HCT116 (cell line): Measurements from ENCODE around the gene CLIC4. TPM values are rescaled to one million over a fixed set of nuclear protein-coding genes. Genes with fewer than 3 reads are reported as not detected.
"Not testable (repeated sequence)": the region's sequence is repeated elsewhere in the genome, so short reads cannot be mapped to it uniquely, and the experiment has no call there.

Experiments
- ATAC-seq: fragments of 200-7000 bp; cut with Tn5 transposase; 2 replicates; pipeline ENCODE4 v1.9.1; 2020; ENCODE audit warnings: mild to moderate bottlenecking, moderate library complexity
- BruUV-seq: library from RNA; stranded (reverse); fragments of 400-500 nt; replicated peaks from 2 replicates; lab custom pipeline; 2021; lab: Mats Ljungman, UMichigan
- CTCF ChIA-PET: fragments of 300-600 bp; sonication (Branson Sonifier 250); formaldehyde crosslinking; loops from one replicate; lab custom pipeline; 2021; ENCODE audit warnings: antibody characterized with exemption; lab: Charles Lee
- POLR2A ChIA-PET: fragments of 300-600, 350-600 bp; sonication (Branson Sonifier 250); formaldehyde crosslinking; loops from one replicate; lab custom pipeline; 2021; ENCODE audit warnings: antibody characterized with exemption; lab: Charles Lee
- RAD21 ChIA-PET, 2 experiments: fragments of 300-600 bp; sonication (Branson Sonifier 250); formaldehyde crosslinking; loops; one replicate each; lab custom pipeline; 2023; ENCODE audit warnings: low total read pairs in 2 of 2; ENCODE audit not compliant: uncharacterized antibody in 2 of 2, unreplicated experiment in 2 of 2, low non-redundant PET in 1 of 2; lab: Charles Lee
- DNase-seq: peaks from one replicate; pipeline ENCODE4 v3.0.0-alpha.2; 2010; ENCODE audit warnings: low read depth, low spot score
- H2AFZ ChIP-seq: fragments of 200-600 bp; shearing (Covaris generic), sonication (generic); 2 replicates; pipeline ENCODE4 v1.6.1; 2017; ENCODE audit warnings: low read depth, mixed run types, mixed read lengths, antibody characterized with exemption, low read length; ENCODE audit not compliant: poor library complexity, severe bottlenecking
- H3K27ac ChIP-seq: 2 replicates; pipeline ENCODE4 v1.5.1; 2012; ENCODE audit warnings: low read depth, low read length
- H3K27me3 ChIP-seq: fragments of 200-600 bp; sonication (generic); 2 replicates; pipeline ENCODE4 v1.6.1; 2016; ENCODE audit warnings: mixed run types, low read length, mixed read lengths; ENCODE audit not compliant: insufficient read depth
- H3K36me3 ChIP-seq, 2 experiments: fragments of 200-500 bp in 1 of 2; fragments of 200-600 bp in 1 of 2; sonication (Bioruptor generic) in 1 of 2; sonication (generic) in 1 of 2; 2 replicates each; pipeline versions ENCODE4 v1.5.1 to v1.6.1; 2014 to 2016; ENCODE audit warnings: low read length in 2 of 2, inconsistent platforms in 1 of 2, mixed read lengths in 1 of 2, mixed run types in 1 of 2; ENCODE audit not compliant: insufficient read depth in 2 of 2, control insufficient read depth in 1 of 2
- H3K4me1 ChIP-seq, 2 experiments: fragments of 200-600 bp in 1 of 2; sonication (generic) in 1 of 2; 2 replicates each; pipeline versions ENCODE4 v1.5.1 to v1.6.1; 2012 to 2017; ENCODE audit warnings: low read length in 2 of 2, inconsistent platforms in 1 of 2, mild to moderate bottlenecking in 1 of 2, mixed read lengths in 1 of 2, mixed run types in 1 of 2, moderate library complexity in 1 of 2; ENCODE audit not compliant: insufficient read depth in 2 of 2, control insufficient read depth in 1 of 2
- H3K4me2 ChIP-seq: fragments of 200-600 bp; sonication (generic); 2 replicates; pipeline ENCODE4 v1.6.1; 2017; ENCODE audit warnings: mixed run types, low read length, mixed read lengths
- H3K4me3 ChIP-seq, 2 experiments: fragments of 200-600 bp in 1 of 2; sonication (generic) in 1 of 2; replicated peaks in 1 of 2; 2 replicates each; pipeline ENCODE4 v1.5.1; 2011 to 2016; ENCODE audit warnings: low read length in 2 of 2, control low read depth in 1 of 2, low read depth in 1 of 2, mild to moderate bottlenecking in 1 of 2, mixed read lengths in 1 of 2, mixed run types in 1 of 2
- H3K79me2 ChIP-seq: fragments of 200-600 bp; sonication (generic); 2 replicates; pipeline ENCODE4 v1.6.1; 2017; ENCODE audit warnings: mild to moderate bottlenecking, mixed run types, low read length, moderate library complexity, mixed read lengths; ENCODE audit not compliant: insufficient read depth
- H3K9ac ChIP-seq: fragments of 200-600 bp; sonication (generic); 2 replicates; pipeline ENCODE4 v1.6.1; 2016; ENCODE audit warnings: low read length, mixed read lengths
- H3K9me2 ChIP-seq: fragments of 200-600 bp; sonication (generic), shearing (Covaris generic); 2 replicates; pipeline ENCODE4 v1.6.1; 2017; ENCODE audit warnings: mixed run types, mild to moderate bottlenecking, moderate library complexity; ENCODE audit not compliant: insufficient read depth
- H3K9me3 ChIP-seq, 2 experiments: fragments of 200-500 bp in 1 of 2; fragments of 200-600 bp in 1 of 2; sonication (Bioruptor generic) in 1 of 2; sonication (generic) in 1 of 2; 2 replicates each; pipeline ENCODE4 v1.6.1; 2014 to 2017; ENCODE audit warnings: low read length in 2 of 2, mixed read lengths in 2 of 2, inconsistent platforms in 1 of 2, low read depth in 1 of 2, mild to moderate bottlenecking in 1 of 2, mixed run types in 1 of 2, moderate library complexity in 1 of 2; ENCODE audit not compliant: control insufficient read depth in 1 of 2, insufficient read depth in 1 of 2
- H4K20me1 ChIP-seq: fragments of 200-600 bp; sonication (generic), shearing (Covaris generic); 2 replicates; pipeline ENCODE4 v1.6.1; 2017; ENCODE audit warnings: mixed run types, mild to moderate bottlenecking, moderate library complexity; ENCODE audit not compliant: insufficient read depth
- CTCF ChIP-seq, 3 experiments: fragments of 200-600 bp in 1 of 3; sonication (generic) in 1 of 3; IDR thresholded peaks in 2 of 3; conservative IDR thresholded peaks in 1 of 3; 2 replicates each; pipeline ENCODE4 v1.5.1; 2012 to 2017; ENCODE audit warnings: low read depth in 2 of 3, low read length in 2 of 3, antibody characterized with exemption in 1 of 3, borderline replicate concordance in 1 of 3, control low read depth in 1 of 3, mild to moderate bottlenecking in 1 of 3, mixed read lengths in 1 of 3, mixed run types in 1 of 3, moderate library complexity in 1 of 3; ENCODE audit not compliant: insufficient read depth in 1 of 3
- YY1 ChIP-seq: IDR thresholded peaks from 2 replicates; pipeline ENCODE4 v1.6.1; 2011; ENCODE audit warnings: low read length, low read depth, moderate library complexity, mild to moderate bottlenecking; ENCODE audit not compliant: insufficient replicate concordance; ENCODE audit errors: extremely low read depth
- ZFX ChIP-seq: fragments of 450-650 bp; IDR thresholded peaks from 2 replicates; pipeline ENCODE4 v1.6.1; 2017
- intact Hi-C: fragments of 100-400 bp; cut with micrococcal nuclease; formaldehyde crosslinking; loops from 2 replicates; pipeline ENCODE4 v1.10.0; 2022
- total RNA-seq: library from RNA; stranded (reverse); gene quantifications from one replicate; pipeline ENCODE4 v1.2.1, GENCODE V29; 2021; ENCODE audit not compliant: unreplicated experiment

Gene CLIC4
- total RNA-seq, 1 experiment from 2014 or later, result 77.2 TPM

GRCh38 chr1:24796524-24796923 is 51.3 kb downstream of the CLIC4 start:
- H3K36me3 ChIP-seq, result no peaks in the 10 kb centered on the region
- H3K9ac ChIP-seq, result no peak overlapping the region
- no peaks in the 10 kb centered on the region for H3K4me1 ChIP-seq
- intact Hi-C loops, result no loop called here
- no TSS peak for BruUV-seq
- no peaks in the 10 kb centered on the region for H3K79me2 ChIP-seq
- ChIA-PET RAD21 (no interaction called here), POLR2A (no interaction called here), CTCF (no interaction called here)
- no peaks in the 10 kb centered on the region for H4K20me1 ChIP-seq
- TF ChIP-seq YY1, result no peak
- no peak for TF ChIP-seq CTCF (IDR thresholded peaks at IDR 0.05 in 2 of 3, conservative IDR thresholded peaks at IDR 0.05 in 1 of 3; ENCODE audit: borderline replicate concordance in 1 of 3, insufficient read depth in 1 of 3, low read depth in 2 of 3, low read length in 2 of 3)
- no peak for TF ChIP-seq ZFX
- H3K27me3 ChIP-seq, result no peaks in the 10 kb centered on the region
- no peaks in the 10 kb centered on the region for H3K9me3 ChIP-seq
- ATAC-seq, result no peak
- no peak overlapping the region for H3K27ac ChIP-seq
- no peak overlapping the region for H2AFZ ChIP-seq
- no peak for DNase-seq
- H3K9me2 ChIP-seq, result no peaks in the 10 kb centered on the region
- H3K4me2 ChIP-seq, result no peak overlapping the region
- H3K4me3 ChIP-seq, result no peak overlapping the region

GRCh38 chr1:24799242-24799641 is 54.0 kb downstream of the CLIC4 start:
- H3K36me3 ChIP-seq, ATAC-seq, H3K4me1 ChIP-seq, H3K9me3 ChIP-seq, H3K9me2 ChIP-seq, RAD21 ChIA-PET, CTCF ChIA-PET, intact Hi-C loops, H3K9ac ChIP-seq, H2AFZ ChIP-seq, POLR2A ChIA-PET, H3K27me3 ChIP-seq, H4K20me1 ChIP-seq, H3K79me2 ChIP-seq, H3K4me3 ChIP-seq, DNase-seq, H3K27ac ChIP-seq, BruUV-seq, H3K4me2 ChIP-seq: not testable (repeated sequence)
